HepG2 (cell line): ENCODE results near the gene PARP6. TPM values are rescaled to one million over a fixed set of nuclear protein-coding genes. Genes with fewer than 3 reads are reported as not detected.

Source experiments
- ARNT2 ChIP-seq: sonication (generic); formaldehyde crosslinking; IDR thresholded peaks from 2 replicates; pipeline ENCODE4 v1.8.0; 2022; ENCODE audit warnings: mild to moderate bottlenecking, low read depth, missing genetic modification reagents, moderate library complexity
- CCAR2 ChIP-seq: fragments of 200-400 bp; formaldehyde crosslinking; optimal IDR thresholded peaks from 2 replicates; pipeline ENCODE3; 2018; ENCODE audit warnings: low read depth, mild to moderate bottlenecking, low read length, moderate library complexity
- FLYWCH1 ChIP-seq: sonication (generic); formaldehyde crosslinking; IDR thresholded peaks from 2 replicates; pipeline ENCODE4 v1.8.1; 2023; ENCODE audit warnings: mild to moderate bottlenecking, missing genetic modification reagents
- HNF4A ChIP-seq: sonication (generic); formaldehyde crosslinking; IDR thresholded peaks from 2 replicates; pipeline ENCODE4 v1.4.0; 2020; ENCODE audit warnings: missing genetic modification reagents
- HOXD1 ChIP-seq: sonication (generic); formaldehyde crosslinking; IDR thresholded peaks from 2 replicates; pipeline ENCODE4 v1.5.0; 2020; ENCODE audit warnings: missing genetic modification reagents
- JUND ChIP-seq: sonication (generic); formaldehyde crosslinking; IDR thresholded peaks from 2 replicates; pipeline ENCODE4 v1.8.0; 2022; ENCODE audit warnings: mild to moderate bottlenecking, missing genetic modification reagents
- KLF11 ChIP-seq: IDR thresholded peaks from 2 replicates; pipeline ENCODE4 v1.6.1; 2016; ENCODE audit warnings: missing compliant biosample characterization
- MBD4 ChIP-seq: IDR thresholded peaks from 2 replicates; pipeline ENCODE4 v1.6.1; 2012; ENCODE audit warnings: low read length, inconsistent platforms, borderline replicate concordance
- MEF2D ChIP-seq: sonication (generic); formaldehyde crosslinking; IDR thresholded peaks from 2 replicates; pipeline ENCODE4 v1.5.1; 2020; ENCODE audit warnings: mild to moderate bottlenecking, missing genetic modification reagents
- NFIB ChIP-seq: sonication (generic); formaldehyde crosslinking; IDR thresholded peaks from 2 replicates; pipeline ENCODE4 v1.9.0; 2021; ENCODE audit warnings: missing genetic modification reagents, mild to moderate bottlenecking, borderline replicate concordance
- NR2F6 ChIP-seq, 2 experiments: IDR thresholded peaks; 2 replicates each; pipeline ENCODE4 v1.6.1; 2016; ENCODE audit warnings: antibody characterized with exemption in 1 of 2, mild to moderate bottlenecking in 1 of 2
- PHB2 ChIP-seq: fragments of 450-650 bp; IDR thresholded peaks from 2 replicates; pipeline ENCODE4 v1.6.1; 2018; ENCODE audit not compliant: partially characterized antibody
- PHF21A ChIP-seq: sonication (generic); formaldehyde crosslinking; IDR thresholded peaks from 2 replicates; pipeline ENCODE4 v1.5.0; 2020; ENCODE audit warnings: mild to moderate bottlenecking, missing genetic modification reagents
- PITX1 ChIP-seq: sonication (generic); formaldehyde crosslinking; IDR thresholded peaks from 2 replicates; pipeline ENCODE4 v1.5.1; 2020; ENCODE audit warnings: mild to moderate bottlenecking, missing genetic modification reagents
- SIN3A ChIP-seq: IDR thresholded peaks from 2 replicates; pipeline ENCODE4 v1.6.1; 2011; ENCODE audit warnings: low read depth, mild to moderate bottlenecking, control low read depth, low read length, borderline replicate concordance
- TOPORS ChIP-seq: sonication (generic); formaldehyde crosslinking; IDR thresholded peaks from 2 replicates; pipeline ENCODE4 v1.8.0; 2023; ENCODE audit warnings: mild to moderate bottlenecking, missing genetic modification reagents
- ZKSCAN8 ChIP-seq: IDR thresholded peaks from 2 replicates; pipeline ENCODE4 v1.6.1; 2016; ENCODE audit warnings: borderline replicate concordance, missing genetic modification reagents, missing compliant biosample characterization
- ZMYM4 ChIP-seq: sonication (generic); formaldehyde crosslinking; IDR thresholded peaks from 2 replicates; pipeline ENCODE4 v1.8.1; 2023; ENCODE audit warnings: mild to moderate bottlenecking, missing genetic modification reagents
- ZNF430 ChIP-seq: sonication (generic); formaldehyde crosslinking; IDR thresholded peaks from 2 replicates; pipeline ENCODE4 v1.9.0; 2021; ENCODE audit warnings: mild to moderate bottlenecking, missing genetic modification reagents
- ZNF446 ChIP-seq: sonication (generic); formaldehyde crosslinking; IDR thresholded peaks from 2 replicates; pipeline ENCODE4 v1.5.0; 2020; ENCODE audit warnings: mild to moderate bottlenecking, missing genetic modification reagents
- polyA plus RNA-seq, 8 experiments: library from polyadenylated mRNA; depleted of rRNA in 3 of 8; stranded (reverse) in 7 of 8; unstranded in 1 of 8; fragments of >200 nt; fragmentation: Illumina TruSeq in 4 of 8; extraction: Trizol in 4 of 8; gene quantifications; 2 replicates each; pipeline versions ENCODE4 v1.2.1 to v1.2.3, GENCODE V29; 2011 to 2016; ENCODE audit warnings: low read depth in 4 of 8, missing spikeins in 1 of 8, mixed read lengths in 1 of 8; ENCODE audit not compliant: insufficient read depth in 1 of 8
- total RNA-seq, 5 experiments: library from RNA; depleted of rRNA; stranded (reverse); fragments of >200 nt; fragmentation: Illumina TruSeq; extraction: Trizol; gene quantifications; 2 replicates each; pipeline ENCODE4 v1.2.3, GENCODE V29; 2016; ENCODE audit warnings: low read depth in 1 of 5
- TF ChIP-seq, protein P1 (sequence below): sonication (generic); formaldehyde crosslinking; IDR thresholded peaks from 2 replicates; pipeline ENCODE4 v1.4.0; 2020; ENCODE audit warnings: missing genetic modification reagents
- TF ChIP-seq, protein P2 (sequence below): fragments of 450-650 bp; IDR thresholded peaks from 2 replicates; pipeline ENCODE4 v1.6.1; 2016
- TF ChIP-seq, protein P3 (sequence below): sonication (generic); IDR thresholded peaks from 2 replicates; pipeline ENCODE4 v1.6.1; 2016; ENCODE audit warnings: low read depth, borderline replicate concordance

Gene PARP6
- total and polyA plus RNA-seq, 2 of the 13 experiments (the other 11 are each of a cell fraction or from before 2014, with no cell fraction given), result 0.22 to 0.87 TPM

- 0 out of 2 replicates have a peak, but pooled peaks have one; percentile 10 for TF ChIP-seq SIN3A
- TF ChIP-seq, protein P1, sequence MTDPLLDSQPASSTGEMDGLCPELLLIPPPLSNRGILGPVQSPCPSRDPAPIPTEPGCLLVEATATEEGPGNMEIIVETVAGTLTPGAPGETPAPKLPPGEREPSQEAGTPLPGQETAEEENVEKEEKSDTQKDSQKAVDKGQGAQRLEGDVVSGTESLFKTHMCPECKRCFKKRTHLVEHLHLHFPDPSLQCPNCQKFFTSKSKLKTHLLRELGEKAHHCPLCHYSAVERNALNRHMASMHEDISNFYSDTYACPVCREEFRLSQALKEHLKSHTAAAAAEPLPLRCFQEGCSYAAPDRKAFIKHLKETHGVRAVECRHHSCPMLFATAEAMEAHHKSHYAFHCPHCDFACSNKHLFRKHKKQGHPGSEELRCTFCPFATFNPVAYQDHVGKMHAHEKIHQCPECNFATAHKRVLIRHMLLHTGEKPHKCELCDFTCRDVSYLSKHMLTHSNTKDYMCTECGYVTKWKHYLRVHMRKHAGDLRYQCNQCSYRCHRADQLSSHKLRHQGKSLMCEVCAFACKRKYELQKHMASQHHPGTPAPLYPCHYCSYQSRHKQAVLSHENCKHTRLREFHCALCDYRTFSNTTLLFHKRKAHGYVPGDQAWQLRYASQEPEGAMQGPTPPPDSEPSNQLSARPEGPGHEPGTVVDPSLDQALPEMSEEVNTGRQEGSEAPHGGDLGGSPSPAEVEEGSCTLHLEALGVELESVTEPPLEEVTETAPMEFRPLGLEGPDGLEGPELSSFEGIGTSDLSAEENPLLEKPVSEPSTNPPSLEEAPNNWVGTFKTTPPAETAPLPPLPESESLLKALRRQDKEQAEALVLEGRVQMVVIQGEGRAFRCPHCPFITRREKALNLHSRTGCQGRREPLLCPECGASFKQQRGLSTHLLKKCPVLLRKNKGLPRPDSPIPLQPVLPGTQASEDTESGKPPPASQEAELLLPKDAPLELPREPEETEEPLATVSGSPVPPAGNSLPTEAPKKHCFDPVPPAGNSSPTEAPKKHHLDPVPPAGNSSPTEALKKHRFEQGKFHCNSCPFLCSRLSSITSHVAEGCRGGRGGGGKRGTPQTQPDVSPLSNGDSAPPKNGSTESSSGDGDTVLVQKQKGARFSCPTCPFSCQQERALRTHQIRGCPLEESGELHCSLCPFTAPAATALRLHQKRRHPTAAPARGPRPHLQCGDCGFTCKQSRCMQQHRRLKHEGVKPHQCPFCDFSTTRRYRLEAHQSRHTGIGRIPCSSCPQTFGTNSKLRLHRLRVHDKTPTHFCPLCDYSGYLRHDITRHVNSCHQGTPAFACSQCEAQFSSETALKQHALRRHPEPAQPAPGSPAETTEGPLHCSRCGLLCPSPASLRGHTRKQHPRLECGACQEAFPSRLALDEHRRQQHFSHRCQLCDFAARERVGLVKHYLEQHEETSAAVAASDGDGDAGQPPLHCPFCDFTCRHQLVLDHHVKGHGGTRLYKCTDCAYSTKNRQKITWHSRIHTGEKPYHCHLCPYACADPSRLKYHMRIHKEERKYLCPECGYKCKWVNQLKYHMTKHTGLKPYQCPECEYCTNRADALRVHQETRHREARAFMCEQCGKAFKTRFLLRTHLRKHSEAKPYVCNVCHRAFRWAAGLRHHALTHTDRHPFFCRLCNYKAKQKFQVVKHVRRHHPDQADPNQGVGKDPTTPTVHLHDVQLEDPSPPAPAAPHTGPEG, result peak; percentile 93
- TF ChIP-seq PHB2, result no peak
- TF ChIP-seq ZMYM4, result peak; percentile 58
- TF ChIP-seq ARNT2, result peak; percentile 62
- 0 out of 2 replicates have a peak, but pooled peaks have one; percentile 2 for TF ChIP-seq HOXD1 (CRISPR knock-in tag)
- peak; percentile 49 for TF ChIP-seq CCAR2
- no peak for TF ChIP-seq MBD4
- TF ChIP-seq ZNF430, result no peak
- TF ChIP-seq NR2F6 (IDR thresholded peaks at IDR 0.05), result no peak
- peak; percentile 28 for TF ChIP-seq NR2F6 (CRISPR knock-in tag; IDR thresholded peaks at IDR 0.05)
- no peak for TF ChIP-seq KLF11 (CRISPR knock-in tag)
- TF ChIP-seq NFIB (CRISPR knock-in tag), result no peak
- no peak for TF ChIP-seq PHF21A
- no peak for TF ChIP-seq PITX1 (CRISPR knock-in tag)
- TF ChIP-seq, protein P2, sequence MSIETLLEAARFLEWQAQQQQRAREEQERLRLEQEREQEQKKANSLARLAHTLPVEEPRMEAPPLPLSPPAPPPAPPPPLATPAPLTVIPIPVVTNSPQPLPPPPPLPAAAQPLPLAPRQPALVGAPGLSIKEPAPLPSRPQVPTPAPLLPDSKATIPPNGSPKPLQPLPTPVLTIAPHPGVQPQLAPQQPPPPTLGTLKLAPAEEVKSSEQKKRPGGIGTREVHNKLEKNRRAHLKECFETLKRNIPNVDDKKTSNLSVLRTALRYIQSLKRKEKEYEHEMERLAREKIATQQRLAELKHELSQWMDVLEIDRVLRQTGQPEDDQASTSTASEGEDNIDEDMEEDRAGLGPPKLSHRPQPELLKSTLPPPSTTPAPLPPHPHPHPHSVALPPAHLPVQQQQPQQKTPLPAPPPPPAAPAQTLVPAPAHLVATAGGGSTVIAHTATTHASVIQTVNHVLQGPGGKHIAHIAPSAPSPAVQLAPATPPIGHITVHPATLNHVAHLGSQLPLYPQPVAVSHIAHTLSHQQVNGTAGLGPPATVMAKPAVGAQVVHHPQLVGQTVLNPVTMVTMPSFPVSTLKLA, result no peak
- TF ChIP-seq JUND (CRISPR knock-in tag), result peak; percentile 68; the same call in 1 of the 2 replicates
- no peak for TF ChIP-seq MEF2D (CRISPR knock-in tag)
- TF ChIP-seq TOPORS, result no peak
- TF ChIP-seq ZNF446 (CRISPR knock-in tag), result peak; percentile 78; the same call in 1 of the 2 replicates
- no peak for TF ChIP-seq FLYWCH1
- no peak for TF ChIP-seq HNF4A (CRISPR knock-in tag)
- TF ChIP-seq, protein P3, sequence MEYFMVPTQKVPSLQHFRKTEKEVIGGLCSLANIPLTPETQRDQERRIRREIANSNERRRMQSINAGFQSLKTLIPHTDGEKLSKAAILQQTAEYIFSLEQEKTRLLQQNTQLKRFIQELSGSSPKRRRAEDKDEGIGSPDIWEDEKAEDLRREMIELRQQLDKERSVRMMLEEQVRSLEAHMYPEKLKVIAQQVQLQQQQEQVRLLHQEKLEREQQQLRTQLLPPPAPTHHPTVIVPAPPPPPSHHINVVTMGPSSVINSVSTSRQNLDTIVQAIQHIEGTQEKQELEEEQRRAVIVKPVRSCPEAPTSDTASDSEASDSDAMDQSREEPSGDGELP, result no peak; the same call in 1 of the 2 replicates
- TF ChIP-seq ZKSCAN8 (CRISPR knock-in tag), result no peak
Observed at GRCh38 chr15:72230197-72231065, 41.9 kb downstream of the PARP6 start (continued).
